ENCODE results near the gene ZNF438.

Gene ZNF438

GRCh38 chr10:30897048-30897447 lies 134.6 kb downstream of the ZNF438 start:
- no peak for DNase-seq (ENCODE audit: low read depth in 3 of 3, low spot score in 1 of 3)

DNA sequence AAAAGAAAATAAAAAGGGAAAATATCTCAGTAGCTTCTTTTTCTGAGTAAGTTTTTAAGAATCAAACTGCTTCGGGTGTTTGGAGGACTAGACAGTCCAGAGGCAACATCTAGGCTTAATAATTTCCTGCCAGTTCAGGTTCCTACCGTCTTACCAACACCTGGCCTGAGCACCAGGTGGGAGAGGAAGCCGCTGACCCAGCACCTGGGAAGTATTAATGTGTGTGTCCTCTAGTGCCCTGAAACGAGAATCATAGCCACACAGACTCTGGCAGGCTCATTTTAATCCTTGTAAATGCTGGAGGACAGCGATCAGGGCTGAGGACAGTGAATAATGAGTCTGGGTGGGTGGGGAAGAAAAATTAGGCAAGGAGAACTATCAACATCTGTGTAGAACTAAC lies 137.4 kb downstream of the ZNF438 start:
- DNase-seq (ENCODE audit: low read depth in 3 of 3, low spot score in 1 of 3), result no peak

DNA sequence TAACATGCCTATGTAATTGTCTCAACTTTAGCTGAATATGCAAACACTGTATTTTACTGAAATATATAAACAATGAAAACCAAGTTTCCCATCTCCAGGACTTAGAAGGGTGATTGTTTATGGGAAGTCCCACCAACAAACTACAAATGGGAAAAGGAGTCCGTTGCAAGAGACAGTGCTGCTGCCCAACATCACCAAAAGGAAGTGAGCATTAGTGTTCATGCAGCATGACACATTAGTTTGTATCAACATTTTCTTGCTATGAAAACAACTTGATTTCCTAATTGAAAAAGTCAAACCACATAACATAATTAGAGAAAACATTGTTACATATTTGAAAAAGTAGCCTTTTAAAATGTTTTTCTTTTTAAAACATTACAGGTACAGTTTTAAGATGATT lies 138.5 kb downstream of the ZNF438 start:
- DNase-seq (ENCODE audit: low read depth in 3 of 3, low spot score in 1 of 3), result no peak

DNA sequence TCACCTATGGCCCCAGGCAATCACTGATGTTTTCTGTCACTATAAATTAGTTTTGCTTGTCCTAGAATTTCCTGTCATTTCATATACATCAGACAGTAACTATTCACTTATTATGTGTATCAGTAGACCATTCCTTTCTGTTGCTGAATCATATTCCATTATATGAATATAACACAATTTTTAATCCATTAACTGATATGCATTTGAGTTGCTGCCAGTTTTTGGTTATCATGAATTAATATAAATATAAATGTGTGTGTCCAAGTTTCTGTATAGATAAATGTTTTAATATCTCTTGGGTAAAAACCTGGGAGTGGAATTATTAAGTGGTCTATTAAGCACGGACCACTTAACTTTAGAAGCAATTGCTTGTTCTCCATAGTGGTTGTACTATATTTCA lies 143.8 kb downstream of the ZNF438 start:
- DNase-seq (ENCODE audit: low read depth in 3 of 3, low spot score in 1 of 3), result no peak

DNA sequence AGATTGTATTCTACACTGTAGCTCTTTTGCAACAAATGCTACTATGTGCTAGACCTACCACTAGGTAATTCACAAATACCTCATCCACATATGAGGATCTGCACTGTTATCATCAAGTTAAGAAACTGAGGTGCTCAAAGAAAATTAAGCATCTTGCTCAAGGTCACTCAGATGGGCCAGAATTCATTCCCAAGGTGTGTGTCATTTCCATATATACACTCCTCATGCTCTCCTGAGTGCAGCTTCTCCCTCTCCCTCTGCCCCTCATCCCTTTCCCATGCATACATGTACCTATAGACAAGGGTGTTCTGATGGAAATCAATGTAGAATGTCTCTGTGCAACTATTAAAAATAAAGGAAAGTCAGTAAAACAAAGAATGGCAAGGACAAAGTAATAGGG lies 146.2 kb downstream of the ZNF438 start:
- DNase-seq (ENCODE audit: low read depth in 3 of 3, low spot score in 1 of 3), result no peak

- DNase-seq (ENCODE audit: low read depth in 3 of 3, low spot score in 1 of 3), result no peak
Observed at GRCh38 chr10:30883751-30884150, 147.9 kb downstream of the ZNF438 start.

- DNase-seq (ENCODE audit: low read depth in 3 of 3, low spot score in 1 of 3), result no peak
Observed at GRCh38 chr10:30883116-30883515, 148.5 kb downstream of the ZNF438 start.

DNA sequence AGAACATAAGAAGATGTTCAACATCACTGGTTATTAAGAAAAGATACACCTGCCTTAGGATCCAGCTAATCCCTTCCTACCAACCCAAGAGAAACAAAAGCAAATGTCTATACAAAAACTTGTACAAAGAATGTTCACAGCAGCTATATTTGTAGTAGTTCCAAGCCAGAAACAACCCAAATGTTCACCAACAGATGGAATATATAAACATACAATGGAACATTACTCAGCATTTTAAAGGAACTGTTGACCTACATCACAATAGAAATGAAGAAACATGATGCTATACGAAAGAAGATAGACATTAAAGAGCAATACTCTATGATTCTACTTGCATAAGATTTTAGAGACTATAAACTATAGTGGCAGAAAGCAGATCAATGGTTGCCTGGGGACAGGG lies 149.4 kb downstream of the ZNF438 start:
- no peak for DNase-seq (ENCODE audit: low read depth in 3 of 3, low spot score in 1 of 3)

DNA sequence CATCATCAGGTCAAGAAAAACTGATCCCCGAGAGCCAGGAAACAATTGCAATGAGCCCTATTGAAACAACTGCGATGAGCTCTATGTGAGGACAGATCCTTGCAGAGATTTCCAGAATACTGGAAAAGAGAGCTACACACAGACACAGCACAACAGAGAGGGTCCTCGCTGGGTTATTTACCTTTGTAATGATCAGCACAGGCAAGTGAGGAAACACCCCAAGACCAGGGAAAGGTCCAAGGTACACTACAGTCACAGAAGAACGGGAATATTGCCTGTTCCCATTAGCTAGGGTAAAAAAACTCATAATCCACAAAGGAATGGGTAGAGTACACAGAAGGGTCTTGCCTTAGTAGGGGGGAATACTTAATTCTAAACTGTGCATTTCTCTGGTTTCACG lies 152.7 kb downstream of the ZNF438 start:
- no peak for DNase-seq (ENCODE audit: low read depth in 3 of 3, low spot score in 1 of 3)

DNA sequence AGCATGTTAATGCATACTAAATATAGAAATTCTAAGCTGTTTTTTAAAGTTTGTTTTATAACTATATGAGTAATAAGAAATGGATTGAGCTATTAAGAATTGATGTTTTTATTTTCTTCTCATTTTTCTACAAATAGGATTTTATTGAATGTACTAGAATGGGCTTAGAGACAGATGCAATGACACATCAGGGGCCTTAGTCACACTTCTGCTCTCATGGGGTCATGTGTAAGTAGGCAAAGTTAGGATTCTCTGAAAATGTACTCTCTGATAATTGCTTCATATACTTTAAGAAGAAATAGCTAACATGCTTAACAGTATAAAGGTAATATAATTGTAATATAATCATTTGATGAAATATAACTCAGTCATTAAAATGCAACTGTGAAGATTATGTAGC lies 154.6 kb downstream of the ZNF438 start:
- DNase-seq (ENCODE audit: low read depth in 3 of 3, low spot score in 1 of 3), result no peak

- no peak for DNase-seq (ENCODE audit: low read depth in 3 of 3, low spot score in 1 of 3)
Observed at GRCh38 chr10:30873411-30873810, 158.3 kb downstream of the ZNF438 start.

GRCh38 chr10:30870896-30871295 lies 160.8 kb downstream of the ZNF438 start:
- DNase-seq (ENCODE audit: low read depth in 3 of 3, low spot score in 1 of 3), result no peak

GRCh38 chr10:30869566-30869965 lies 162.1 kb downstream of the ZNF438 start:
- DNase-seq (ENCODE audit: low read depth in 3 of 3, low spot score in 1 of 3), result no peak

GRCh38 chr10:30868611-30869010 lies 163.1 kb downstream of the ZNF438 start:
- no peak for DNase-seq (ENCODE audit: low read depth in 3 of 3, low spot score in 1 of 3)

GRCh38 chr10:30866896-30867295 lies 164.8 kb downstream of the ZNF438 start:
- DNase-seq (ENCODE audit: low read depth in 3 of 3, low spot score in 1 of 3), result no peak

- DNase-seq (ENCODE audit: low read depth in 3 of 3, low spot score in 1 of 3), result no peak
Observed at GRCh38 chr10:30865141-30865926, 166.3 kb downstream of the ZNF438 start.

GRCh38 chr10:30863516-30864210 lies 168.0 kb downstream of the ZNF438 start:
- no peak for DNase-seq (ENCODE audit: low read depth in 3 of 3, low spot score in 1 of 3)

- no peak for DNase-seq (ENCODE audit: low read depth in 3 of 3, low spot score in 1 of 3)
Observed at GRCh38 chr10:30862486-30862885, 169.2 kb downstream of the ZNF438 start.

GRCh38 chr10:30861976-30862375 lies 169.7 kb downstream of the ZNF438 start:
- DNase-seq (ENCODE audit: low read depth in 3 of 3, low spot score in 1 of 3), result no peak

GRCh38 chr10:30861221-30861620 lies 170.4 kb downstream of the ZNF438 start:
- DNase-seq (ENCODE audit: low read depth in 3 of 3, low spot score in 1 of 3), result no peak

- no peak for DNase-seq (ENCODE audit: low read depth in 3 of 3, low spot score in 1 of 3)
Observed at GRCh38 chr10:30858499-30858898, 173.2 kb downstream of the ZNF438 start.

- no peak for DNase-seq (ENCODE audit: low read depth in 3 of 3, low spot score in 1 of 3)
Observed at GRCh38 chr10:30857803-30858202, 173.9 kb downstream of the ZNF438 start.

DNA sequence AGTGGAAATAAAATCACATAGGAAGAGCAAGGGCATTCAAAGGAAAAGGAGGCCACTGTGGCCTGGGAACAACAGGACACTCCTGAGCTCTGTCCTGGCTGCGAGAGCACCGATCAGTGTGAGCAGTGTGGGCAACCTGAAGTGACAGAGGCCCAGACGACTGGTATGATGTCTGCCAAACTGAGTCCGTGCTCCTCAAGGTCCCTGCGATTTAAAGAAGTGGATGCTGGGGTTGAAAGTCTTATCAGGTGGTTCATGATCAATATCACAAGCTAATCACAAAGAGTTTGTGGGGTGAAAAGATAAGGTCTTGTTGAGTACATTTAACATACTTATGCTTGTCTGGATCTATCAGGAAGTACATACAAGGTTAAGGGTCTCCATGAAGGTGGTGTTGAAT lies 176.5 kb downstream of the ZNF438 start:
- no peak for DNase-seq (ENCODE audit: low read depth in 3 of 3, low spot score in 1 of 3)
